PC-3 (cell line): Measurements from ENCODE around the gene CTBP2. TPM values are rescaled to one million over a fixed set of nuclear protein-coding genes. Genes with fewer than 3 reads are reported as not detected.

Experiments used
- ATAC-seq: fragments of 200-7000 bp; cut with Tn5 transposase; 2 replicates; pipeline ENCODE4 v1.9.1; 2020; ENCODE audit warnings: mild to moderate bottlenecking, moderate library complexity
- BruUV-seq: library from RNA; stranded (reverse); fragments of 400-500 nt; replicated peaks from 2 replicates; lab custom pipeline; 2021; lab: Mats Ljungman, UMichigan
- CTCF ChIA-PET: fragments of 300-600 bp; sonication (Branson Sonifier 250); formaldehyde crosslinking; loops from one replicate; lab custom pipeline; 2022; ENCODE audit warnings: antibody characterized with exemption; lab: Charles Lee
- POLR2A ChIA-PET: fragments of 300-600 bp; sonication (Branson Sonifier 250); formaldehyde crosslinking; loops from one replicate; lab custom pipeline; 2022; ENCODE audit warnings: antibody characterized with exemption; ENCODE audit not compliant: unreplicated experiment; lab: Charles Lee
- DNase-seq: peaks from one replicate; pipeline ENCODE4 v3.0.0-alpha.2; 2015
- H2AFZ ChIP-seq: fragments of 300-600 bp; sonication (generic); 2 replicates; pipeline ENCODE4 v1.6.0; 2016; ENCODE audit warnings: antibody characterized with exemption, low read length
- H3F3A ChIP-seq: fragments of 300-600 bp; sonication (generic); one replicate; pipeline ENCODE4 v1.6.0; 2017; ENCODE audit warnings: antibody characterized with exemption, low read length, control low read depth, mild to moderate bottlenecking; ENCODE audit not compliant: unreplicated experiment
- H3K27ac ChIP-seq: fragments of 300-600 bp; sonication (generic); 2 replicates; pipeline ENCODE4 v1.5.1; 2016; ENCODE audit warnings: mild to moderate bottlenecking, low read length
- H3K27me3 ChIP-seq: fragments of 300-600 bp; sonication (generic); 2 replicates; pipeline ENCODE4 v1.6.1; 2016; ENCODE audit warnings: low read length, mixed read lengths
- H3K36me3 ChIP-seq: fragments of 300-600 bp; sonication (generic); 2 replicates; pipeline ENCODE4 v1.6.1; 2016; ENCODE audit warnings: low read depth, mixed run types, low read length, mixed read lengths
- H3K4me1 ChIP-seq: fragments of 300-600 bp; sonication (generic); 2 replicates; pipeline ENCODE4 v1.5.1; 2016; ENCODE audit warnings: low read length; ENCODE audit not compliant: insufficient read depth
- H3K4me2 ChIP-seq: fragments of 300-600 bp; sonication (generic); 2 replicates; pipeline ENCODE4 v1.6.0; 2016; ENCODE audit warnings: low read length
- H3K4me3 ChIP-seq: fragments of 300-600 bp; sonication (generic); 2 replicates; pipeline ENCODE4 v1.5.1; 2016; ENCODE audit warnings: mild to moderate bottlenecking, low read length, mixed read lengths
- H3K79me2 ChIP-seq: fragments of 300-600 bp; sonication (generic); 2 replicates; pipeline ENCODE4 v1.6.1; 2017; ENCODE audit warnings: low read length, mixed read lengths
- H3K9ac ChIP-seq: fragments of 300-600 bp; sonication (generic); 2 replicates; pipeline ENCODE4 v1.6.0; 2016; ENCODE audit warnings: mild to moderate bottlenecking, low read length
- H3K9me2 ChIP-seq: fragments of 300-600 bp; sonication (generic); replicated peaks from 2 replicates; pipeline ENCODE4 v1.6.1; 2016; ENCODE audit warnings: mixed run types, low read length, mixed read lengths
- H3K9me3 ChIP-seq: fragments of 300-600 bp; sonication (generic); 2 replicates; pipeline ENCODE4 v1.6.1; 2016; ENCODE audit warnings: low read length, mixed read lengths
- H4K20me1 ChIP-seq: fragments of 300-600 bp; sonication (generic); 2 replicates; pipeline ENCODE4 v1.6.1; 2016; ENCODE audit warnings: low read length, mixed read lengths
- CTCF ChIP-seq: fragments of 300-600 bp; sonication (generic); conservative IDR thresholded peaks from 2 replicates; pipeline ENCODE4 v1.5.1; 2017; ENCODE audit warnings: antibody characterized with exemption, low read depth, mild to moderate bottlenecking, low read length
- EZH2 ChIP-seq: fragments of 300-600 bp; sonication (generic); IDR thresholded peaks from one replicate; pipeline ENCODE4 v1.6.1; 2017; ENCODE audit warnings: antibody characterized with exemption, mild to moderate bottlenecking, low read length; ENCODE audit not compliant: unreplicated experiment
- EZH2phosphoT487 ChIP-seq: fragments of 300-600 bp; sonication (generic); IDR thresholded peaks from 2 replicates; pipeline ENCODE4 v1.6.1; 2018; ENCODE audit warnings: mild to moderate bottlenecking, antibody characterized with exemption, low read length, borderline replicate concordance
- intact Hi-C: fragments of 100-400 bp; cut with micrococcal nuclease; formaldehyde crosslinking; loops from 2 replicates; pipeline ENCODE4 v1.9.0; 2023
- total RNA-seq: library from RNA; depleted of rRNA; stranded (reverse); fragments of >200 nt; gene quantifications from 2 replicates; pipeline ENCODE4 v1.2.3, GENCODE V29; 2014

Gene CTBP2
- total RNA-seq, 1 experiment from 2014 or later: 78.9 TPM

GRCh38 chr10:124987788-124988187 is 172.6 kb downstream of the CTBP2 start:
- POLR2A ChIA-PET: no interaction called here
- Histone ChIP-seq H4K20me1 (no peaks in the 10 kb centered on the region), H3K4me1 (no peaks in the 10 kb centered on the region), H3K79me2 (no peaks in the 10 kb centered on the region), H3K9ac (no peak overlapping the region), H3K9me2 (no peaks in the 10 kb centered on the region), H3K4me2 (no peak overlapping the region), H3K27ac (no peak overlapping the region), H3K4me3 (no peak overlapping the region), H3K9me3 (no peaks in the 10 kb centered on the region), H2AFZ (no peak overlapping the region), H3K27me3 (no peaks in the 10 kb centered on the region), H3F3A (no peaks in the 10 kb centered on the region), H3K36me3 (peaks cover 23% of the 10 kb centered on the region)
- CTCF ChIA-PET: no interaction called here
- no peak for DNase-seq
- ATAC-seq: no peak
- intact Hi-C loops: no loop called here
- TF ChIP-seq EZH2phosphoT487 (no peak), EZH2 (no peak), CTCF (no peak)
- no TSS peak for BruUV-seq

GRCh38 chr10:124985162-124985561 is 175.2 kb downstream of the CTBP2 start:
- H3K9ac ChIP-seq: no peak overlapping the region
- H4K20me1 ChIP-seq: no peaks in the 10 kb centered on the region
- H3K27me3 ChIP-seq: no peaks in the 10 kb centered on the region
- no peak overlapping the region for H3K4me2 ChIP-seq
- no peak overlapping the region for H3K27ac ChIP-seq
- no peaks in the 10 kb centered on the region for H3K9me2 ChIP-seq
- H2AFZ ChIP-seq: no peak overlapping the region
- H3K4me3 ChIP-seq: no peak overlapping the region
- H3K9me3 ChIP-seq: no peaks in the 10 kb centered on the region
- BruUV-seq: no TSS peak
- CTCF ChIA-PET: no interaction called here
- intact Hi-C loops: no loop called here
- TF ChIP-seq CTCF (no peak), EZH2 (no peak), EZH2phosphoT487 (no peak)
- POLR2A ChIA-PET: no interaction called here
- DNase-seq: no peak
- ATAC-seq: no peak
- peaks cover 16% of the 10 kb centered on the region for H3K36me3 ChIP-seq
- no peaks in the 10 kb centered on the region for H3F3A ChIP-seq
- H3K79me2 ChIP-seq: no peaks in the 10 kb centered on the region
- no peaks in the 10 kb centered on the region for H3K4me1 ChIP-seq

GRCh38 chr10:124984376-124984775 is 176.0 kb downstream of the CTBP2 start:
- H3K36me3 ChIP-seq: peaks cover 16% of the 10 kb centered on the region

More at GRCh38 chr10:124984376-124984775, 176.0 kb downstream of the CTBP2 start:
- BruUV-seq: no TSS peak
- no peak overlapping the region for H3K9ac ChIP-seq
- H2AFZ ChIP-seq: no peak overlapping the region
- H3K27me3 ChIP-seq: no peaks in the 10 kb centered on the region
- ATAC-seq: no peak
- no peak overlapping the region for H3K27ac ChIP-seq
- H3K4me2 ChIP-seq: no peak overlapping the region
- ChIA-PET CTCF (no interaction called here), POLR2A (no interaction called here)
- DNase-seq: no peak
- H3K4me1 ChIP-seq: no peaks in the 10 kb centered on the region
- intact Hi-C loops: no loop called here
- H3K79me2 ChIP-seq: no peaks in the 10 kb centered on the region
- no peak overlapping the region for H3K4me3 ChIP-seq
- H3K9me3 ChIP-seq: no peaks in the 10 kb centered on the region
- no peaks in the 10 kb centered on the region for H3F3A ChIP-seq
- TF ChIP-seq CTCF: no peak
- TF ChIP-seq EZH2: no peak
- no peak for TF ChIP-seq EZH2phosphoT487
- H4K20me1 ChIP-seq: no peaks in the 10 kb centered on the region
- no peaks in the 10 kb centered on the region for H3K9me2 ChIP-seq
